Astrocyte (in vitro differentiated cells and primary cell): ENCODE data around the gene CPSF6.

Source experiments
- EZH2 ChIP-seq: IDR thresholded peaks from 2 replicates; pipeline ENCODE4 v1.6.1; 2012; ENCODE audit warnings: mild to moderate bottlenecking, low read length, inconsistent platforms; ENCODE audit not compliant: insufficient read depth
- TF ChIP-seq, protein P1 (sequence below): IDR thresholded peaks from 2 replicates; pipeline ENCODE4 v1.5.1; 2011; ENCODE audit warnings: low read depth, mild to moderate bottlenecking, inconsistent platforms, low read length, moderate library complexity; ENCODE audit not compliant: insufficient read depth

DNA sequence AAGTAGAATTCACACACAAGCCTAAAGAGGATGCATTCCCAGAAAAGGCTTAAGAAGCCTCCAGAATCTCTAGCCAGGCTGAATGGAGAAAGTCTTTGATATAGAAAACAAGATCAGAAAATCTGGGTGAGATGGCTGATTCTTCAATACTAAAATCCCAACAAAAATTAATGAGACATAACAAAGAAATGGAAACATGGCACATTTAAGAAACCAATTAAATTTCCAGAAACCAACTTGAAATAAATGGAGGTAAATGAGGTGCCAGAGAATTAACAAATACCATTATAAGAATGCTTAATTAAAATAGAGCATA lies 51.9 kb downstream of the CPSF6 start:
- TF ChIP-seq, protein P1, sequence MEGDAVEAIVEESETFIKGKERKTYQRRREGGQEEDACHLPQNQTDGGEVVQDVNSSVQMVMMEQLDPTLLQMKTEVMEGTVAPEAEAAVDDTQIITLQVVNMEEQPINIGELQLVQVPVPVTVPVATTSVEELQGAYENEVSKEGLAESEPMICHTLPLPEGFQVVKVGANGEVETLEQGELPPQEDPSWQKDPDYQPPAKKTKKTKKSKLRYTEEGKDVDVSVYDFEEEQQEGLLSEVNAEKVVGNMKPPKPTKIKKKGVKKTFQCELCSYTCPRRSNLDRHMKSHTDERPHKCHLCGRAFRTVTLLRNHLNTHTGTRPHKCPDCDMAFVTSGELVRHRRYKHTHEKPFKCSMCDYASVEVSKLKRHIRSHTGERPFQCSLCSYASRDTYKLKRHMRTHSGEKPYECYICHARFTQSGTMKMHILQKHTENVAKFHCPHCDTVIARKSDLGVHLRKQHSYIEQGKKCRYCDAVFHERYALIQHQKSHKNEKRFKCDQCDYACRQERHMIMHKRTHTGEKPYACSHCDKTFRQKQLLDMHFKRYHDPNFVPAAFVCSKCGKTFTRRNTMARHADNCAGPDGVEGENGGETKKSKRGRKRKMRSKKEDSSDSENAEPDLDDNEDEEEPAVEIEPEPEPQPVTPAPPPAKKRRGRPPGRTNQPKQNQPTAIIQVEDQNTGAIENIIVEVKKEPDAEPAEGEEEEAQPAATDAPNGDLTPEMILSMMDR: no peak
- no peak for TF ChIP-seq EZH2
